ENCODE data around the gene KSR1. TPM values are rescaled to one million over a fixed set of nuclear protein-coding genes. Genes with fewer than 3 reads are reported as not detected.

The KSR1 gene
- total and polyA plus RNA-seq, 10 of the 15 experiments (the other 5 are each of a cell fraction or from before 2014, with no cell fraction given), result 0.97 to 66.6 (median 22.9) TPM

- TF ChIP-seq TARDBP (IDR thresholded peaks at IDR 0.05; ENCODE audit: borderline replicate concordance), result no peak
- TF ChIP-seq REST (IDR thresholded peaks at IDR 0.05; ENCODE audit: low read depth, low read length), result no peak
- TF ChIP-seq BACH1 (IDR thresholded peaks at IDR 0.05; ENCODE audit: borderline replicate concordance), result no peak
Measured at GRCh38 chr17:27512511-27513346, 56.5 kb downstream of the KSR1 start (continued).

GRCh38 chr17:27513849-27514248, 57.6 kb downstream of the KSR1 start:
- Histone ChIP-seq H3K79me2 (ENCODE audit: control insufficient read depth, insufficient read depth, low read length) (peaks cover 57% of the 10 kb centered on the region), H4K20me1 (ENCODE audit: control insufficient read depth, insufficient read depth) (no peaks in the 10 kb centered on the region), H3K27me3 (replicated peaks in 1 of 2; ENCODE audit: control insufficient read depth in 2 of 2, insufficient read depth in 2 of 2, low read length in 1 of 2) (no peaks in the 10 kb centered on the region), H3K9me3 (replicated peaks; ENCODE audit: control insufficient read depth, insufficient read depth, low read length) (no peaks in the 10 kb centered on the region), H2AFZ (ENCODE audit: control insufficient read depth, low read depth, low read length) (no peak overlapping the region), H3K9ac (ENCODE audit: control insufficient read depth, insufficient read depth, low read length) (no peak overlapping the region), H3K4me1 (ENCODE audit: control insufficient read depth, insufficient read depth, low read length) (peaks cover 9% of the 10 kb centered on the region), H3K4me3 (no peak overlapping the region), H3K4me2 (ENCODE audit: control insufficient read depth, insufficient read depth) (no peak overlapping the region), H3K27ac (ENCODE audit: control insufficient read depth, insufficient read depth) (no peak overlapping the region), H3K36me3 (ENCODE audit: control insufficient read depth in 2 of 2, insufficient read depth in 2 of 2, low read length in 1 of 2) (peaks cover 0 to 3% of the 10 kb centered on the region in 2 experiments; a peak in 2 of 4 replicates)
- ChIA-PET POLR2A (no interaction called here), SMC1A (ENCODE audit: uncharacterized antibody, unreplicated experiment) (interaction anchor here (1.0 to 3.0 kb wide), 5 partner anchors 13 to 32 kb away, joined by 3 to 9 read pairs (median 4); no protein-coding TSS in a partner anchor), RAD21 (ENCODE audit: unreplicated experiment) (no interaction called here), CTCF (interaction anchor here (1.3 kb wide), 1 partner anchor 66 kb away, joined by 3 read pairs; no protein-coding TSS in a partner anchor)
- no TSS peak for BruUV-seq (replicated peaks)
- intact Hi-C loops (cut with micrococcal nuclease; ENCODE audit: unreplicated experiment) (no loop called here), in situ Hi-C loops (cut with MboI) (no loop called here)
- WGBS (ENCODE audit: insufficient coverage, insufficient replicate concordance, low lambda C conversion rate, missing lambda C conversion rate), result 99% methylated on average over 8 of the region's 8 CpGs
- DNase-seq (ENCODE audit: low read depth, low spot score) (no peak), ATAC-seq (no peak), FAIRE-seq (no peak)
- TF ChIP-seq BHLHE40 (IDR thresholded peaks at IDR 0.05; ENCODE audit: borderline replicate concordance in 1 of 2, low read depth in 2 of 2, low read length in 1 of 2) (no peak), RCOR1 (conservative IDR thresholded peaks at IDR 0.05; ENCODE audit: low read depth, low read length) (no peak), KDM1A (IDR thresholded peaks at IDR 0.05; ENCODE audit: borderline replicate concordance) (no peak), GATAD2B (conservative IDR thresholded peaks at IDR 0.05; ENCODE audit: low read depth) (no peak), TBL1XR1 (IDR thresholded peaks at IDR 0.05; ENCODE audit: low read depth, low read length) (no peak), LARP7 (IDR thresholded peaks at IDR 0.05) (no peak), MEF2A (IDR thresholded peaks at IDR 0.05; ENCODE audit: insufficient read depth, low read depth, low read length) (no peak), IRF3 (IDR thresholded peaks at IDR 0.05) (no peak), YY1 (IDR thresholded peaks at IDR 0.05; ENCODE audit: low read depth, low read length) (no peak), SREBF1 (IDR thresholded peaks at IDR 0.05; ENCODE audit: low read length) (no peak), DPF2 (IDR thresholded peaks at IDR 0.05) (no peak), ZNF24 (IDR thresholded peaks at IDR 0.05) (no peak)

Data from GM12878 (cell line).